ENCODE data around the gene METTL23.
"Not testable (repeated sequence)": the region's sequence is repeated elsewhere in the genome, so short reads cannot be mapped to it uniquely, and the experiment has no call there.

Gene METTL23

DNA sequence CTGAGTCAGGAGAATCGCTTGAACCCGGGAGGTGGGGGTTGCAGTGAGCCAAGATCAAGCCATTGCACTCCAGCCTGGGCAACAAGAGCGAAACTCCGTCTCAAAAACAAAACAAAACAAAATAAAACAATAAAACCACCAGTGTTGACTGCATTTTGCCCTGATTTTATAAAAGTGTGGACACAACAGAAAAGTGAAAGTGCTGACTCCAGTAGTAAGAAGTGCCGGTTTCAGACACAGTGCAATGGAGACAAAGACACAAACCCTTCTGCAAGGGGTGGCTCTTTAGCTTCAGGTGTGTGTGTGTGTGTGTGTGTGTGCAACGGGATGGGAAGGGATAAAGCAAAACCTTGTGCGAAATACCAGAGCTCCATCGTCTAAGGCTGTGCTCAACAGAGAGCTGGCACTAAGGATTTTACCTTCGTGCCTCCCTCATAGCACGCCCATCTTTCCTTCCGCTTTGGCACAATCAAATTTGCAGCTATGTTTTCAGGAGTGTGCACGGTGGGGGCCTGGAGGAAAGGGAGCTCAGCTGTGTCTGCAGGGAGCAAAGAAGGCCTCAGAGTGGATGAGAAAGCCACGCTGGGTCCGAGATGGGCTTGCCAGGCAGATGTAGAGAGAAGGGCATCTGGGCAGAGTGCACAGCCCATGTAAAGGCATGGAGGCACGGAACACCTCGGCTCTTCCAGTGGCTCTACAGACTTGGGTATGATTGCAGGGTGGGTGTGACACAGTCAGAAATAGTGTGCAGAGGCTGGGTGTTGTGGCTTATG lies 31.4 kb upstream of the METTL23 start:
- no peak for DNase-seq

DNA sequence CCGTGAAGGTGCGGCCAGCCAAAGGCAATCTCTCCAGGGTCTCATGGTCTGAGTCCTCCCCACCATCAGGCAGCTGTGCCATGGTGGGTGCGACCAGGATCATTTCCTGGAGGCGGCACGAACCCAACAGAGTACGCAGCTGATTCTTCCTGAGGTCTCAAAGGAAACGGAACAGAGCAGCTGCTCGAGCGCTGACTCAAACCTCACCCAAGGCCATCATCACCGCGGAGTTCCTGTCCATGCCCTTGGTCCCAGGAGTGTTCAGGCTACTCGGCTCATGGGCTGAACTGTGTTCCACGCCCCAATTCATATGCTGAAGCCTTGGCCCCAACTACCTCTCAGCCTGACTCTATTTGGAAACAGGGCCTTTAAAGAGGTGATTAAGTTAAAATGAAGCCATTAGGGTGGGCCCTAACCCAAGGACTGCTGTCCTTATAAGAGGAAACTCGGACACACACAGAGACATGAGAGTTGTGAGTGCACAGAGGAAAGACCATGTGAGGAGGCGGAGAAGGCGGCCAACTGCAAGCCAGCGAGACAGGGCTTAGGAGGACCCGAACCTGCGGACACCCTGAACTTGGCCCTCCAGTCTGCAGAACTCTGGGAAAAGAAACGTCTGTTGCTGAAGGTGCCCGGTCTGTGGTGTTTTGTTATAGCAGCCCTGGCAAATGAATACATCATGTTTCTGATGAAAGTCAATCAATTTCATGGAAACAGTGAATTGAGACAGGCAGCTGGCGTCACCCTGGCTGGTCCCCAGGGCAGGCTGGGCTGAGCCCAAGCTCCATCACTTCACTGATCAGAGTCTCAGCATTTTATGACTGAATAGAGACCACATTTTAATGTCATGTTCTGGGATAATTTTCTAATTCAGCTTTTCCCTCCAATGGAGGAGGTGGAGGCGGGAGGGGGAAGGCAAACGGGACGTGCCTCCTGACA lies 29.6 kb upstream of the METTL23 start:
- DNase-seq: no peak

- no peak for DNase-seq
Measured at GRCh38 chr17:76697702-76698465, 28.8 kb upstream of the METTL23 start.

DNA sequence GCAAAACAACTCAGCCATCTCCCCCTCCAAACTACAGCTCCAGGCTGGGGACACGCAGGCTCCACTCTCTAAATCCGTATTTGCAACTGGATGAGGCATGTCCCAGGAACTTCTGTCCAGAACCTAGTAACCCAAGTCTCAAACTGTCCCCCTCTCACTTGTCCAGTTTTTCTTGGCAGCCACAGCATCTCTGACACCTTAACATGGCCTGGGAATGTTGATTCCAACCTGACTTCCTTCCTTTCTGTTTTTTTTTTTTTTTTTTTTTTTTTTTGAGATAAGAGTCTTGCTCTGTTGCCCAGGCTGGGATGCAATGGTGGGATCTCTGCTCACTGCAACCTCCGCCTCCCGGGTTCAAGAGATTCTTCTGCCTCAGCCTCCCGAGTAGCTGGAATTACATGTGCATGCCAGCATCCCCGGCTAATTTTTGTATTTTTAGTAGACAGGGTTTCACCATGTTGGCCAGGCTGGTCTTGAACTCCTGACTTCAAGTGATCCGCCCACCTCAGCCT lies 28.1 kb upstream of the METTL23 start:
- not testable (repeated sequence) for DNase-seq

DNA sequence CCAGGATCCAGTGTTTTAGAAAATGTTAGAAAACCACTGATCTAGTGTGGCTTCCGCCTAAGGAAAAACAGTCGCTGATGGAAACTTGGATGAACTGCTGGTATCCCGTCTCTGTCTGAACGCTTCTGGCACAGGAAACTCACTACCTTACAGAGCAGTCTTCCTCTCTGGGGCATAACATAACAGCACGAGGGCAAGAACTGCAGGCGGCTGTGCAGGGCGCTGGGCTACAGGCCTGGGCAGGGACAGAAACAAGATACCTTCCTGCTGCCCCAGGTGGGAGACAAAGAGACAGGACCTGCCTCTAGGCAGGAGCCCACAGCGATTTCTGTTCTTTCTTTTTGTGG lies 26.4 kb upstream of the METTL23 start:
- DNase-seq: no peak

GRCh38 chr17:76700617-76701470 lies 25.8 kb upstream of the METTL23 start:
- DNase-seq: no peak

DNA sequence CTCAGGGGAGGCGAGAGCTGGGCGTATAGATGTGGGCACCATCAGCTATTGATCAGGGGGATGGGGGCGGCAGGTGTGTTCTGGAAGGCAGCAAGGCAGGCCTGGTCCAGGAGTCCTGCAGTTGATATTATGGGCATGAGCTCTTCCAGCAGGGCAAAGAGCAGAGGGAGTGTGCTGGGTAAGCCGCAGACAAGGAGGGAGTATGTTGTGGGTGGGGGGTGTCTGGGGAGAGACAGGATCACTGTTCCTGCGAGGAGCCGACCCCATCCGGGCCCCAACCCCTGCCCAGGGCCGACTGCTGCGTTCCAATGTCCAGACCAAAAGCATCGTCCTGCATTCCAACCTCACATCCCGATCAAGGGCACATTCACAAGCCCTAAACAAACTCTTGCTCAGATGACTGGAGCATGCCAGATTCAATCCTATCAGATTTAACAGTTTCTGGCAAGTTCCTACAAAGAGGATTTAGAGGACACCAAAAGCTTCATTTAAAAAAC lies 25.1 kb upstream of the METTL23 start:
- no peak for DNase-seq

DNA sequence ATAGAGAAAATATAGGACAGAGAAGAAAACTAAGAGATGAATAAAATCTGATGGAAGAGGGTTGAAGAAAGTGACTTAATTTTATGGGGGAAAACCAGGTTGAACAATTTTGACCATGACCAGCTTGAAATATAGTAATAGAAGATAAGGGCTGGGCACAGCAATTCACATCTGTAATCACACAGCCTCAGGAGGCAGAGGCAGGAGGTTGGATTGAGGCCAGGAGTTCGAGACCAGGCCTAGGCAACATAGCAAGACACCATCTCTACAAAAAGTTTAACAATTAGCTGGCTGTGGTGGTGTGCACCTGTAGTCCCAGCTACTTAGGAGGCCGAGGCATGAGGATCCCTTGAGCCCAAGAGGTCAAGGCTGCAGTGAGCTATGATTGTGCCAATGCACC lies 24.6 kb upstream of the METTL23 start:
- no peak for DNase-seq

DNA sequence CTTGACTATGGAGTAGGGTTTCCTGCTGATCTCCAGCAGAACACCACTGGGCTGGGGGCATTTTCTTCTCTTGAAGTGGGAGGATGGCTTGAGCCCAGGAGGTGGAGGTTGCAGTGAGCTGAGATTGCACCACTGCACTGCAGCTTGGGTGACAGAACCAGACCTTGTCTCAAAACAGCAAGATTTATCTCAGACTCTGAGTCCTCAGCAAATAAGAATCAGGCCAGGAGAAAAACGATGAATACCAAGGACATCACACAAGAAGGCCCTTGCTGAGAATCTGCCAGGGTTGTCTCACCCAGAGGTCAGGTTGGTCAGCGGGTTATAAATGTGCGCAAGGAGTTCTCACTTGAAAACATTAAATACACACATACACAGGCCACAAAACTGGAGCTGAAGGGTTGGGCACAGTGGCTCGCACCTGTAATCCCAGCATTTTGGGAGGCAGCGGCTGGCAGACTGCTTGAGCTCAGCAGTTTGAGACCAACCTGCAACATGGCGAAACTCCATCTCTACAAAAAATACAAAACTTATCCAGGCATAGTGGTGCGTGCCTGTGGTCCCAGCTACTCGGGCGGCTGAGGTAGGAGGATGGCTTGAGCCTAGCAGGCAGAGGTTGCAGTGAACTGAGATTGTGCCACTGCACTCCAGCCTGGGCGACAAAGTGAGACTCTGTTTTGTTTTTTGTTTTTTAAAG lies 23.6 kb upstream of the METTL23 start:
- no peak for DNase-seq

DNA sequence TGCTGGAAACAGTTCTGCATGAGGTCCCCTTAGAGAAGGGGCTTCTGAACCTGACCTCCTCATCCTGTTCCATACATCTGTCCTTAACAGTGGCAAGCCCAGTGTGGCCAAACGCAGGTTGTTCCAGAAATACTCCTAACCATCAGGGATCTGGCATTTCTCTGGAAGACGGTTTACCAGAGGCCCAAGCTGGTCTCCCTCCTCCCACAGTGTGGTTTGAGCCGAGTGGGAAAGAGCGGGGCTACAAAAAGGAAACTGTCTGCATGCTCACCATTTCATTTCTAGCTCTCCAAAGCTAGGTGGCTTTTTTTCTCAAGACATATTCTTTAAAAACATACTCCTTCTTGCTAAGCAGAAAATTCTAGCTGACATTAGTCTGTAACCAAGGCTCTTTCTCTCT lies 21.8 kb upstream of the METTL23 start:
- no peak for DNase-seq

GRCh38 chr17:76706817-76707216 lies 19.8 kb upstream of the METTL23 start:
- DNase-seq: no peak

- DNase-seq: no peak
Measured at GRCh38 chr17:76707985-76708807, 18.4 kb upstream of the METTL23 start.

GRCh38 chr17:76709077-76709950 lies 17.3 kb upstream of the METTL23 start:
- DNase-seq: no peak

- not testable (repeated sequence) for DNase-seq
Measured at GRCh38 chr17:76709951-76710862, 16.4 kb upstream of the METTL23 start.

GRCh38 chr17:76710863-76711611 lies 15.6 kb upstream of the METTL23 start, which contains the start of gene MXRA7:
TSS of gene MXRA7 (minus strand) at chr17:76710965. CDS start at chr17:76710946, 19 bp downstream.
- DNase-seq: peak; percentile 33 to 37

- DNase-seq: not testable (repeated sequence)
Measured at GRCh38 chr17:76712321-76712720, 14.3 kb upstream of the METTL23 start.

DNA sequence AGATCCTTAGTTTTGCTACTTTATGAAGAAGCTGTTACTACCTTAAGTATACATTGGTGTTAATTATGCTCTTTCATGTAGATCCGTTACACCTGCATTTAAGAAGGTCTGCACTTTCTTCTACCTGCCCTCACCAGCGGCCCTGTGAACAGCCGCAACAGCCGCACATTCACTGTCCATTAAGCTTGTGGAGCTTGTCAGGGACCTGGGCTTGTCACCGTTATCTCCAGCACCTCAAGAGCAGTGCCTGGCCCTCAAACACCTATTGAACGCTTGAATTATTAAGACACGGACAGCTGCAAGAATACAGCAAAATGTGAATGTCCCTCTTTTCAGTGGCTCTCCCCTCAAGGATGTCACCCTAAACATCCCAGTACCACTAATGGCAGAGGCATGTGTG lies 12.9 kb upstream of the METTL23 start:
- DNase-seq: no peak

Data from activated CD4-positive, alpha-beta T cell treated with anti-CD3 and anti-CD28 coated beads, Interleukin-2, amount 50 U/mL, for 4 hours (primary cell).